ENCODE measurements around the gene MYH15.

MYH15 gene

GRCh38 chr3:108409800-108410178 is 100.6 kb downstream of the MYH15 start:
- DNase-seq, result no peak

GRCh38 chr3:108408883-108409799 is 101.3 kb downstream of the MYH15 start:
- DNase-seq, result no peak

DNA sequence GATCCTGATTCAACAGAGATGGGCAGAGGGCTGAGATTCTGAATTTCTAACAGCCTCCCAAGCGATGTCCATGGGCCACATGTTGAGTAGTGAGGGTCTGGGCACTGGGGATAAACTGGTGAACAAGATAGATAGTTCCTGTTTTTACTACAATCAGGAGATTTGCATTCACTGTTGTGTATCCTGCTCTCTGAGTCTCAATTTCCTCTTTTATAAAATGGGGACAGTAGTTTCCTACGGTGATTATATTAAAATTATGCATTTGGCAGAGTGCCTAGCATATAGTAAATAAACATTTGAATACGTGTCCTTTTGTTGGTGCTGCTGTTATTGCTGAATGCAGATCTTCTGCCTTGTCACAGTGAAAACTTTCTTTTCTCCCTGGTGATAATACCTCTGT is 102.5 kb downstream of the MYH15 start:
- no peak for DNase-seq

DNA sequence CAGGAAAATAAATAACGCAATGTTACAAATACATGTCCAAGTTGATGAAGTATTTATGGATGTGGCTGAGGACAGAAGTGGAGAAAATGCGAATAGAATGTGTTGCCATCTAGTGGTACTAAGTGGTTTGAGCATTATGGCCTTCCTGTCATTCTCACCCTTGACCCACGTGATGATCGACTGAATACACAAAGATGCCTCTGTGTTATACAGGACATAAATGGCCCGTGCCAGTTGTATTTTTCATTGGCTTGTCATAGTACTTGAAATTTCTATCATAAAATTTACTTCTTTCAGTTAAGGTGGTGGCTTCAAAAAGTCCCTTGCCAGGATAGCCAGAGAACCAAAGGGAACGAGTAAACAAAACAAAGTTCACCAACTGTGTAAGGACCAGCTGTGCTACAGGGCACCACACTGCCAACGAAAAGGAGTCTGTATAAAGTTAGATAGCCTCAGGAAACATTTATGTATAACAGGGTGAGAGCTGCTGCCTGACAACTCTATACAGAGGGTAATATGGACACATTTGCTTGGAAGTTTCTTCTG is 103.7 kb downstream of the MYH15 start:
- DNase-seq, result no peak

- DNase-seq, result no peak
Measured at GRCh38 chr3:108406063-108406660, 104.2 kb downstream of the MYH15 start.

GRCh38 chr3:108404368-108404767 is 106.0 kb downstream of the MYH15 start:
- no peak for DNase-seq

- no peak for DNase-seq
Measured at GRCh38 chr3:108403686-108404345, 106.6 kb downstream of the MYH15 start.

DNA sequence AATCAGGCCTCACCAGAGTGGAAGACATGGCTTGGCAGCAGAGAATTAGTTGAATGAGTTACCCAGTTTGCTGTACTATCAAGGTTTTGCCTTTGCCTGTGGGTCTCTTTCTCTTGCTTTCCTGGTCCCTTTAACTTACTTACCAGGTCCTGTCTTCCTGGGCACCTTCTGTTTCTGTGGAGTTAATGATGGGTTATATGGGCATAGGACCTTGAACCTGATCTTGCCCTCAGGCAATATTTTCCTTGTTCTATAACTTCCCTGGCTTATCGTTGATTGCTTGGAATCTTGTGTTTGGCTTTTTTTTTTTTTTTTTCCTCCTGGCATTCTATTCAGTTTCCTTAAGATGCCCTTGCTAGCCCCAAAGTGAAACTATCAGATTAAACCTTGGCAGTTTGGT is 107.2 kb downstream of the MYH15 start:
- no peak for DNase-seq

DNA sequence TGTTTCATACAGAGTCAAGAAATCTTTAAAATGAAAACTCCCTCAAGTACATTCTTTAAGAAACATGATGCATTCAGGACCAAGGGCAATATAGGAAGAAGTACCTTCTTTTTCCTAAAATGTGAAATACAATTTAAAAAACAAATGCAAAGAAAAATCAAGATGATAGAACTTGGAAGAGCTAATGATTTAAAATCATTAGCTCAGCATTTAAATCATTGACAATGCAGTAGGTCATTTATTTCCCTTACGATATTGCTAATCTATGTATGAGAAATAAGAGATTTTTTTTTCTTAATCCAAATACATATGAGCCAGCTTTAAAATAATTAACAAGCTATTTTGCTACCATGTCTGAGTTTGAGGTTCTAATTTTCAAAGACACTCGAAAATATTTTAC is 108.6 kb downstream of the MYH15 start:
- DNase-seq, result no peak

- no peak for DNase-seq
Measured at GRCh38 chr3:108398510-108398909, 111.9 kb downstream of the MYH15 start.

- DNase-seq, result no peak
Measured at GRCh38 chr3:108396336-108396735, 114.1 kb downstream of the MYH15 start.

GRCh38 chr3:108394563-108394962 is 115.8 kb downstream of the MYH15 start:
- DNase-seq, result no peak

- DNase-seq, result no peak
Measured at GRCh38 chr3:108394016-108394415, 116.4 kb downstream of the MYH15 start.

DNA sequence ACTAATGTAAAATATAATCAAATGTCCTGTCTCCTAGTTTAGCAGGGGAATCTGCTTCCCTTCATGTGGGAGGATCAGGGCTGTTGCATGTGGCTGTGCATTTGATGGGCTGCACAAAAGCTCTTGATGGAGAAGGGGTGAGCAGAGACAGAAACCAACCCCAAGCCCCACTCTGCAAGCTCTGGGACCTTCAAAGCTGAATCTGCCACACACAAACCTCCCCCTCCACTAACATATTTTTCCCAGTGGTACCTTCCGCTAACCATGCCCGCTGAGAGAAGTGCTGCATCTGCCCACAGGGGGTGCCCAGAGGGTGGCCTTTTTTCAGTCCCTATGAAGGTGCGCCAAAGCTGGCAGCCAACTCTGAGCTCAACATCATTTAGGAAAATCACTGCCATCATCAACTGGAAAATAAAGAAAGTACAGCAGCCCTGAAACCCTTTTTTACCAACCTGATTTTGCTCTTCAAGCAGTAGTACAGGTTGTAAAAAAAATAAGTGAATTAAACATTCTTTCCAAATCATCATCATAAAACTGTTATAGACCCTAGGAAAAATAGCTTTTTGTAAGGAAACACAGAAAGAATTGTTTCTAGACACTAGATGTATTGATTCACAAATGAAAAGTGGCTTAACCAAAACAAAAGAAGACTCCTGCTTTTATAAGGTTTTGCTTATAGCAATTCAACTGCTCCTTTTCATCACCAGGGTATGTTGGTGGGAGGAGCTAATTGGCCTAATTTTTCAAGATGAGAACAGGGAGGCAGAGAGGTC is 117.1 kb downstream of the MYH15 start:
- DNase-seq, result no peak

DNA sequence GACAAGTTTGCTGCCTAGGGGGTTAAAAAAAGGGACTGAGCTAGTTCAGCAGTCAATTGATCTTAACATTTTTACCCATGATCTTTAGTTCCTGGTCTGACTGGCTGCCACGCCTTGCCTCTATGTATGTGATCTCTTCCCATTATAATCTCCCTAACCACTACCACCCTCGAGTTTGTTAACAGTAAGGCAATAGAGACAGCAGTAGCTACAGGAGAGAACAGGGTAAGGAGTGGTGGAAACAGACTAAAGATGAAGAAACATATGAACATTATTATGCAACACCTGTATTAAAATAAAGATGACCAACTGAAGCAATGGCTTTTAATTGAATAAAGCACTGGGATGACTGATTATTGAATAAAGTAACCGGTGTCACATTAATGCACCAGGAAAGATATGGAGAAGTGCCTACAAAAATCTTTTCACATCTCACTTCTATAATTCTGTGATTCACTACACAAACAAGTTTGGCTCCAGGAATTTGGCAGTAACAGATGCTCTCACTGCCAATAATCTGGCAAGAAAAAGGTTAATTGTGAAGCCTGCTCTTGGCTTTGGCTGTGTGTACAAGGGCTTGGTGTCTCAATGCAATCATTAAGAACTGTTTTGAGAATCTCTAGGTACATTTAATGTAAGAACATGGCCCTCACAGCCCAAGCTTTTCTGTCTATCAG is 118.3 kb downstream of the MYH15 start:
- DNase-seq, result no peak

DNA sequence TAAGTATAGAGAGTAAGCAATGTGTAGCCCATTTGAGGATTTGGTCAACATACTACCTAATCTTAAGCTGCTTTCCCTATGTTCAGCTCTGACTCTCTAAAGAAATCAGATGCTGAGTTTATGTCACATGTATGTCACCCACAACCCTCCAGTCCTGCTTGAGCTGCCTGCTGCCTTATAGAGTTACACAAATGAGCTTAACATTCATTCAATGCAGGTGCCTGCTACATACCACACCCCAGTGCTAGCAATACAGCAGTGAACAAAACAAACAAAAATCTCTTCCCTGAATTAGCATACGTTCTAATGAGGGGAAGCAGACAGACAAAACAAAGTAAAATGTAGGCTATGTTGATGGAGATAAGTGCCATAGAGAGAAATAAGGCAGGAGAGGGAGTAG is 121.0 kb downstream of the MYH15 start:
- DNase-seq, result no peak

DNA sequence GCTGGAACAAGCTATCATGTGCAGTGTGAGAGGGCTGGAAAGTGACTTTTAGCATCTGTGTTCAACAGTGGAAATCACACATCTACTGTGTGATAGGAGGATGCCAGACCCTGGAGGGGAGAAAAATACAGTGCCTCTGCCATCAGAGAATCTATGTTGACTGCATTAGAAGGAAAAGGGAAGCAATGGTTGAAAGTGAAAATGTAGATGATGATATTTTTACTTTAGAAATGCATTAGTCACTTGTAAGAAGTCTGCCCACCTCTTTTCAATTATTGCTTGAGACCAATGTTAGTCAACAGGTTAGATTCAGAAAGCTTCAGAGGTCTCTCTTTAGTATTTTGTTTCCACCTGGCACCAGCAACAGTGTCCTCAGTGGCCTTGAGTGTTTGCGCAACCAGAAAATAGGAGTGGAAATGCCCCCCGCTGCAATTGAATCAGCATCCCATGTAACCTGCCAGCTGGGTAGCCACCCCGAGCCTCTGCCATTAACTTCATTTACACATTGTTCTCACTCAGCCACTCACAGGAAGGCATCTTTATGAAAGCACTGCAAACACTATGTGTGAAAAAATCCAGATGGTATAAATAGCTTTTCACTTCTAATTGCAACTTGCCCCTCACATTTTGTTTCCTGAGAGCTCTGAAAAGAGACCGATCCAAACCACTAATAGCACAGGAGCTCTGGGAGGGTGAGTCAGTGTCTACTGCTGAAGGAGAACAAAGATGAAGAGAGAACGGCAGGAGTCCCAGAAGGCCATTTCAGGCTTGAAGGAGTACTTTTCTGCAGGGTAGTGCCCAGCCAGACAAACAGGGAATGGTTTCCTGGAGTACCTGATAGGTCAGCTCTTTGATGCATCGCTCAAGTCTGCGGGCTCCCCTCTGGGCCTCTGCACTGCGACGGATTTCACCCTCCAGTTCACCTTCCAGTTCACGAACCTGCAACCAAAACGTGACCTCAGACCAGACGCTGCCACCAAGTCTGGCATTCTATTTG is 122.0 kb downstream of the MYH15 start:
- no peak for DNase-seq

- DNase-seq, result no peak
Measured at GRCh38 chr3:108387063-108387462, 123.3 kb downstream of the MYH15 start.

DNA sequence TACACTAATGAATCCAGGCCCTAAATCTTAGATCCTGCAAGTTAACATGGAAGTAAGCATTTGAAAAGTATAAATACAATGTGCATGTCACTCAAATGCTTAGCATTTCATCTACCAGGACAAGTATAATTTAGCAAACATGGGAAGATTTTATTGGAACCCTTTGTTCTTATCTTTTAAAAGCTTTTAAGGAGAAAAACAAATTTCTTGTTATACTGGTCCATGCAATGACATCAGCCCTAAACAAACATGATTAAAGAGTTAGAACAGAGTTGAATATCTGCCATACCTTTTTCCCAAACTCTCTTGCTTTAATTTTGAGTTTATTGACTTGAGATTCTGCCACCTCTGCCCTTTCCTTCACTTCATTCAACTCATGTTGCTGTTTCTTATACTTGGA is 127.1 kb downstream of the MYH15 start:
- no peak for DNase-seq

DNA sequence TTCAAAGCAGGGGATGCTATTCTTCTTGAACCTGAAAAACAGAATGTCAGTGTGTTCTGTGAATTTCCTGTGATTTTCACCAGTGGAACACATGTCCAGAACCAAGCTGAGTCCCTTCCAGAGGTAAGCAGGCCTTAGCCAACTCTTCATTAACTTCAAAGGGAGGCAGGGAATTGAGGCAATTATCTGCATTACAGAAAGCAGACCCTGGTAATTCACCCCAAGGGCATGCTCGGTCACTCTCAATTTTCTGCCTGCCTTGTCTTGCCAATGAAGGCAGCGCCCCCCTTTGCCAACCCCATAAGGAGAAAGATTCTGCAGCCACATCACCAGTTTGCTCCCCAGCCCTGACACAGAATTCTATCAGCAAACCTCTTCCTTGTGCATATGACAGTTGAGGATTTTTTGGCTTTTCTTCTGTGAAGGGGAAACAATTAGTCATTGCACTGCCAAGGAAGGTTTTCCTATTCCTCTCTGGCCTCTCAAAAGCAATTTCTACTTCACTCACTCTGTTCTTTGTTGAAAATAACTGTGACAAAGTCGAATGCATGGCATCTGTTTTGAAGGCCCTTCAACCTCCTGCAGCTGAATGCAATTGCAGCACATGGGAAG is 128.8 kb downstream of the MYH15 start:
- no peak for DNase-seq
